Eye (tissue), 1 donor: ENCODE results near the gene CTAG1A.
"Not testable (repeated sequence)": the region's sequence is repeated elsewhere in the genome, so short reads cannot be mapped to it uniquely, and the experiment has no call there.

Source experiments
- DNase-seq: peaks from one replicate; pipeline ENCODE4 v3.0.0-alpha.2; 2015

Gene CTAG1A

GRCh38 chrX:154575076-154575475 lies 9.9 kb upstream of the CTAG1A start:
- DNase-seq: not testable (repeated sequence)

GRCh38 chrX:154582994-154583393 lies 1.9 kb upstream of the CTAG1A start:
- DNase-seq: not testable (repeated sequence)

- not testable (repeated sequence) for DNase-seq
Measured at GRCh38 chrX:154590415-154590814, 5.5 kb downstream of the CTAG1A start.

- DNase-seq: no peak
Measured at GRCh38 chrX:154592505-154592904, 7.6 kb downstream of the CTAG1A start.

GRCh38 chrX:154593201-154593600 lies 8.3 kb downstream of the CTAG1A start:
- DNase-seq: no peak

GRCh38 chrX:154594491-154594890 lies 9.6 kb downstream of the CTAG1A start:
- DNase-seq: no peak

- DNase-seq: no peak
Measured at GRCh38 chrX:154595559-154596249, 10.8 kb downstream of the CTAG1A start.

- DNase-seq: peak; percentile 56
Measured at GRCh38 chrX:154596290-154596929, 11.5 kb downstream of the CTAG1A start.

- no peak for DNase-seq
Measured at GRCh38 chrX:154597221-154597620, 12.3 kb downstream of the CTAG1A start.

- DNase-seq: no peak
Measured at GRCh38 chrX:154598656-154599055, 13.7 kb downstream of the CTAG1A start.

GRCh38 chrX:154599531-154599930 lies 14.6 kb downstream of the CTAG1A start:
- DNase-seq: no peak

GRCh38 chrX:154600759-154601374 lies 15.9 kb downstream of the CTAG1A start:
- DNase-seq: no peak

GRCh38 chrX:154602226-154602625 lies 17.3 kb downstream of the CTAG1A start:
- no peak for DNase-seq

- DNase-seq: no peak
Measured at GRCh38 chrX:154602766-154603437, 18.0 kb downstream of the CTAG1A start.

GRCh38 chrX:154603438-154604430 lies 18.8 kb downstream of the CTAG1A start:
- no peak for DNase-seq

- DNase-seq: no peak
Measured at GRCh38 chrX:154605566-154605965, 20.6 kb downstream of the CTAG1A start.

GRCh38 chrX:154607370-154607769 lies 22.4 kb downstream of the CTAG1A start:
- DNase-seq: no peak

GRCh38 chrX:154607976-154608375 lies 23.0 kb downstream of the CTAG1A start:
- DNase-seq: not testable (repeated sequence)

- not testable (repeated sequence) for DNase-seq
Measured at GRCh38 chrX:154608823-154609222, 23.9 kb downstream of the CTAG1A start.

GRCh38 chrX:154611146-154611545 lies 26.2 kb downstream of the CTAG1A start:
- not testable (repeated sequence) for DNase-seq

- not testable (repeated sequence) for DNase-seq
Measured at GRCh38 chrX:154613586-154613985, 28.7 kb downstream of the CTAG1A start.

- DNase-seq: not testable (repeated sequence)
Measured at GRCh38 chrX:154619182-154619581, 34.2 kb downstream of the CTAG1A start, which contains the start of gene CTAG1B. Gene CTAG1B, minus strand, starts transcription at chrX:154619282. Its CDS starts 64 bp downstream, at chrX:154619218.
